ENCODE results near the gene EEFSEC. TPM values are rescaled to one million over a fixed set of nuclear protein-coding genes. Genes with fewer than 3 reads are reported as not detected.

Gene EEFSEC
- total RNA-seq, 1 experiment from 2014 or later = 9.5 TPM

GRCh38 chr3:128352326-128352725 is 199.0 kb downstream of the EEFSEC start:
- no peak overlapping the region for H2BK120ac ChIP-seq (ENCODE audit: low read depth, low read length, poor library complexity, severe bottlenecking)
- H4K5ac ChIP-seq (ENCODE audit: insufficient read length, low read depth, low read length) = no peak overlapping the region
- H3K9me3 ChIP-seq (ENCODE audit: control insufficient read depth, low read depth, low read length) = no peaks in the 10 kb centered on the region
- H3K27ac Mint-ChIP-seq = no peak overlapping the region
- H4K20me1 ChIP-seq (ENCODE audit: control insufficient read depth, insufficient read depth, insufficient read length) = no peaks in the 10 kb centered on the region
- H3K14ac ChIP-seq (ENCODE audit: insufficient read depth, low read length) = no peak overlapping the region
- no peak overlapping the region for H3K27ac ChIP-seq (ENCODE audit: insufficient read length, low read depth, low read length)
- WGBS (ENCODE audit: extremely low coverage, insufficient read length, low lambda C conversion rate) = no CpG with 5 or more reads among the region's 8 CpGs
- no peak overlapping the region for H3K4me2 ChIP-seq (ENCODE audit: insufficient read depth, insufficient read length, low read length)
- no peaks in the 10 kb centered on the region for H3K27me3 Mint-ChIP-seq (ENCODE audit: low read depth)
- H3K23ac ChIP-seq (ENCODE audit: insufficient read length, low read depth, low read length) = no peak overlapping the region
- H3K4me1 ChIP-seq (ENCODE audit: insufficient read depth, low read length) = no peaks in the 10 kb centered on the region; the same call in 1 of the 2 replicates
- no peak overlapping the region for H2BK20ac ChIP-seq (ENCODE audit: low read depth, low read length, poor library complexity, severe bottlenecking)
- H4K8ac ChIP-seq (replicated peaks; ENCODE audit: insufficient read length, low read depth, low read length) = no peak overlapping the region
- no peak overlapping the region for H3K4me3 Mint-ChIP-seq
- H3K4ac ChIP-seq (ENCODE audit: low read depth, low read length) = no peak overlapping the region
- H3K79me2 ChIP-seq (ENCODE audit: insufficient read depth, low read length) = no peaks in the 10 kb centered on the region
- H3K9ac ChIP-seq (ENCODE audit: extremely low read depth, insufficient read length, low read length) = no peak overlapping the region
- H3K9me3 Mint-ChIP-seq = no peaks in the 10 kb centered on the region
- H2AFZ ChIP-seq (ENCODE audit: low read length) = no peak overlapping the region
- no peak overlapping the region for H3K56ac ChIP-seq (ENCODE audit: insufficient read length, low read depth, low read length)
- TF ChIP-seq CTCF (conservative IDR thresholded peaks at IDR 0.05) = no peak
- H3K79me1 ChIP-seq (ENCODE audit: insufficient read depth, low read depth, low read length, poor library complexity, severe bottlenecking) = no peaks in the 10 kb centered on the region
- no peak for DNase-seq
- H3K36me3 Mint-ChIP-seq (ENCODE audit: insufficient read depth in 1 of 3, low read depth in 3 of 3) = peaks cover 0 to 8% (median 0%) of the 10 kb centered on the region in 3 experiments; a peak in 2 of 7 replicates
- H4K91ac ChIP-seq (ENCODE audit: insufficient read length, low read depth, low read length) = no peak overlapping the region
- H2BK15ac ChIP-seq (ENCODE audit: low read depth, low read length) = no peak overlapping the region
- no peaks in the 10 kb centered on the region for H3K23me2 ChIP-seq (ENCODE audit: insufficient read length, low read depth, low read length, poor library complexity, severe bottlenecking)
- H3K18ac ChIP-seq (ENCODE audit: insufficient read length, low read depth, low read length) = no peak overlapping the region
- H2BK5ac ChIP-seq (ENCODE audit: insufficient read length, low read length) = no peak overlapping the region
- H2AK5ac ChIP-seq (ENCODE audit: insufficient read length, low read length) = no peak overlapping the region
- H3T11ph ChIP-seq (ENCODE audit: low read length) = no peak overlapping the region
- peaks cover 14 to 20% of the 10 kb centered on the region in 2 experiments for H3K4me1 Mint-ChIP-seq
- H3K27me3 ChIP-seq (ENCODE audit: insufficient read depth, low read length) = no peaks in the 10 kb centered on the region
- H2BK12ac ChIP-seq (ENCODE audit: insufficient read length, low read depth, low read length) = no peak overlapping the region
